ENCODE data around the gene KANSL2.

- TF ChIP-seq POLR2A (IDR thresholded peaks at IDR 0.05) (no peak), CTCF (IDR thresholded peaks at IDR 0.05) (no peak)
Observed at GRCh38 chr12:48693572-48693971, 11.5 kb upstream of the KANSL2 start.
